ENCODE measurements around the gene PDE7B.

Gene PDE7B

GRCh38 chr6:136061701-136062100, 210.2 kb downstream of the PDE7B start:
- H3K27me3 ChIP-seq (ENCODE audit: control insufficient read depth in 1 of 2, insufficient read depth in 2 of 2, low read length in 2 of 2) = no peaks in the 10 kb centered on the region

GRCh38 chr6:136063096-136063495, 211.6 kb downstream of the PDE7B start:
- H3K27me3 ChIP-seq (ENCODE audit: control insufficient read depth in 1 of 2, insufficient read depth in 2 of 2, low read length in 2 of 2) = no peaks in the 10 kb centered on the region
- H3K9ac ChIP-seq (ENCODE audit: low read length) = no peak overlapping the region
- no peaks in the 10 kb centered on the region for H3K4me1 ChIP-seq (ENCODE audit: insufficient read depth, low read length)
- no peaks in the 10 kb centered on the region for H3K9me3 ChIP-seq (ENCODE audit: low read length)
- H3K36me3 ChIP-seq (ENCODE audit: insufficient read depth, low read length) = no peaks in the 10 kb centered on the region
- no peak overlapping the region for H3K4me3 ChIP-seq (ENCODE audit: low read depth in 1 of 2, low read length in 2 of 2)
- H3K27ac ChIP-seq (ENCODE audit: low read depth, low read length) = no peak overlapping the region

More at GRCh38 chr6:136061701-136062100, 210.2 kb downstream of the PDE7B start:
- no peaks in the 10 kb centered on the region for H3K4me1 ChIP-seq (ENCODE audit: insufficient read depth, low read length)
- H3K9me3 ChIP-seq (ENCODE audit: low read length) = no peaks in the 10 kb centered on the region
- no peak overlapping the region for H3K9ac ChIP-seq (ENCODE audit: low read length)
- no peaks in the 10 kb centered on the region for H3K36me3 ChIP-seq (ENCODE audit: insufficient read depth, low read length)
- no peak overlapping the region for H3K4me3 ChIP-seq (ENCODE audit: low read depth in 1 of 2, low read length in 2 of 2)
- H3K27ac ChIP-seq (ENCODE audit: low read depth, low read length) = no peak overlapping the region

- no peaks in the 10 kb centered on the region for H3K9me3 ChIP-seq (ENCODE audit: low read length)
- no peak overlapping the region for H3K27ac ChIP-seq (ENCODE audit: low read depth, low read length)
- H3K4me1 ChIP-seq (ENCODE audit: insufficient read depth, low read length) = no peaks in the 10 kb centered on the region
- no peaks in the 10 kb centered on the region for H3K27me3 ChIP-seq (ENCODE audit: control insufficient read depth in 1 of 2, insufficient read depth in 2 of 2, low read length in 2 of 2)
- H3K36me3 ChIP-seq (ENCODE audit: insufficient read depth, low read length) = no peaks in the 10 kb centered on the region
- no peak overlapping the region for H3K4me3 ChIP-seq (ENCODE audit: low read depth in 1 of 2, low read length in 2 of 2)
- no peak overlapping the region for H3K9ac ChIP-seq (ENCODE audit: low read length)
Measured at GRCh38 chr6:136066005-136066404, 214.5 kb downstream of the PDE7B start.

- Histone ChIP-seq H3K27ac (ENCODE audit: low read depth, low read length) (no peak overlapping the region), H3K27me3 (ENCODE audit: control insufficient read depth in 1 of 2, insufficient read depth in 2 of 2, low read length in 2 of 2) (no peaks in the 10 kb centered on the region), H3K4me3 (ENCODE audit: low read depth in 1 of 2, low read length in 2 of 2) (no peak overlapping the region), H3K9ac (ENCODE audit: low read length) (no peak overlapping the region), H3K9me3 (ENCODE audit: low read length) (no peaks in the 10 kb centered on the region), H3K36me3 (ENCODE audit: insufficient read depth, low read length) (no peaks in the 10 kb centered on the region), H3K4me1 (ENCODE audit: insufficient read depth, low read length) (no peaks in the 10 kb centered on the region)
Measured at GRCh38 chr6:136067731-136068341, 216.3 kb downstream of the PDE7B start.

GRCh38 chr6:136069119-136069518, 217.6 kb downstream of the PDE7B start:
- H3K4me3 ChIP-seq (ENCODE audit: low read depth in 1 of 2, low read length in 2 of 2) = no peak overlapping the region
- no peak overlapping the region for H3K9ac ChIP-seq (ENCODE audit: low read length)
- no peaks in the 10 kb centered on the region for H3K9me3 ChIP-seq (ENCODE audit: low read length)
- no peaks in the 10 kb centered on the region for H3K4me1 ChIP-seq (ENCODE audit: insufficient read depth, low read length)
- no peaks in the 10 kb centered on the region for H3K27me3 ChIP-seq (ENCODE audit: control insufficient read depth in 1 of 2, insufficient read depth in 2 of 2, low read length in 2 of 2)
- no peaks in the 10 kb centered on the region for H3K36me3 ChIP-seq (ENCODE audit: insufficient read depth, low read length)
- no peak overlapping the region for H3K27ac ChIP-seq (ENCODE audit: low read depth, low read length)

- no peaks in the 10 kb centered on the region for H3K27me3 ChIP-seq (ENCODE audit: control insufficient read depth in 1 of 2, insufficient read depth in 2 of 2, low read length in 2 of 2)
- H3K4me1 ChIP-seq (ENCODE audit: insufficient read depth, low read length) = no peaks in the 10 kb centered on the region
- H3K9me3 ChIP-seq (ENCODE audit: low read length) = no peaks in the 10 kb centered on the region
- no peak overlapping the region for H3K4me3 ChIP-seq (ENCODE audit: low read depth in 1 of 2, low read length in 2 of 2)
- H3K36me3 ChIP-seq (ENCODE audit: insufficient read depth, low read length) = no peaks in the 10 kb centered on the region
- no peak overlapping the region for H3K27ac ChIP-seq (ENCODE audit: low read depth, low read length)
- H3K9ac ChIP-seq (ENCODE audit: low read length) = no peak overlapping the region
Measured at GRCh38 chr6:136070815-136071214, 219.3 kb downstream of the PDE7B start.

- no peaks in the 10 kb centered on the region for H3K36me3 ChIP-seq (ENCODE audit: insufficient read depth, low read length)
- no peaks in the 10 kb centered on the region for H3K9me3 ChIP-seq (ENCODE audit: low read length)
- H3K4me1 ChIP-seq (ENCODE audit: insufficient read depth, low read length) = no peaks in the 10 kb centered on the region
- no peak overlapping the region for H3K4me3 ChIP-seq (ENCODE audit: low read depth in 1 of 2, low read length in 2 of 2)
- H3K27me3 ChIP-seq (ENCODE audit: control insufficient read depth in 1 of 2, insufficient read depth in 2 of 2, low read length in 2 of 2) = no peaks in the 10 kb centered on the region
- H3K9ac ChIP-seq (ENCODE audit: low read length) = no peak overlapping the region
- no peak overlapping the region for H3K27ac ChIP-seq (ENCODE audit: low read depth, low read length)
Measured at GRCh38 chr6:136072691-136073090, 221.2 kb downstream of the PDE7B start.

- Histone ChIP-seq H3K4me3 (ENCODE audit: low read depth in 1 of 2, low read length in 2 of 2) (no peak overlapping the region), H3K9me3 (ENCODE audit: low read length) (no peaks in the 10 kb centered on the region), H3K27ac (ENCODE audit: low read depth, low read length) (no peak overlapping the region), H3K9ac (ENCODE audit: low read length) (no peak overlapping the region), H3K4me1 (ENCODE audit: insufficient read depth, low read length) (no peaks in the 10 kb centered on the region), H3K27me3 (ENCODE audit: control insufficient read depth in 1 of 2, insufficient read depth in 2 of 2, low read length in 2 of 2) (no peaks in the 10 kb centered on the region), H3K36me3 (ENCODE audit: insufficient read depth, low read length) (no peaks in the 10 kb centered on the region)
Measured at GRCh38 chr6:136073216-136073615, 221.7 kb downstream of the PDE7B start.

- no peaks in the 10 kb centered on the region for H3K36me3 ChIP-seq (ENCODE audit: insufficient read depth, low read length)
- H3K4me1 ChIP-seq (ENCODE audit: insufficient read depth, low read length) = no peaks in the 10 kb centered on the region
- H3K9ac ChIP-seq (ENCODE audit: low read length) = no peak overlapping the region
- no peak overlapping the region for H3K27ac ChIP-seq (ENCODE audit: low read depth, low read length)
- no peaks in the 10 kb centered on the region for H3K27me3 ChIP-seq (ENCODE audit: control insufficient read depth in 1 of 2, insufficient read depth in 2 of 2, low read length in 2 of 2)
- H3K9me3 ChIP-seq (ENCODE audit: low read length) = no peaks in the 10 kb centered on the region
- no peak overlapping the region for H3K4me3 ChIP-seq (ENCODE audit: low read depth in 1 of 2, low read length in 2 of 2)
Measured at GRCh38 chr6:136076496-136076895, 225.0 kb downstream of the PDE7B start.

GRCh38 chr6:136077834-136078576, 226.5 kb downstream of the PDE7B start:
- Histone ChIP-seq H3K9ac (ENCODE audit: low read length) (no peak overlapping the region), H3K27ac (ENCODE audit: low read depth, low read length) (no peak overlapping the region), H3K27me3 (ENCODE audit: control insufficient read depth in 1 of 2, insufficient read depth in 2 of 2, low read length in 2 of 2) (no peaks in the 10 kb centered on the region), H3K36me3 (ENCODE audit: insufficient read depth, low read length) (no peaks in the 10 kb centered on the region), H3K4me3 (ENCODE audit: low read depth in 1 of 2, low read length in 2 of 2) (no peak overlapping the region), H3K4me1 (ENCODE audit: insufficient read depth, low read length) (no peaks in the 10 kb centered on the region), H3K9me3 (ENCODE audit: low read length) (no peaks in the 10 kb centered on the region)

GRCh38 chr6:136079701-136080565, 228.4 kb downstream of the PDE7B start:
- no peak overlapping the region for H3K4me3 ChIP-seq (ENCODE audit: low read depth in 1 of 2, low read length in 2 of 2)
- H3K4me1 ChIP-seq (ENCODE audit: insufficient read depth, low read length) = no peaks in the 10 kb centered on the region
- no peak overlapping the region for H3K27ac ChIP-seq (ENCODE audit: low read depth, low read length)
- no peaks in the 10 kb centered on the region for H3K27me3 ChIP-seq (ENCODE audit: control insufficient read depth in 1 of 2, insufficient read depth in 2 of 2, low read length in 2 of 2)
- H3K9ac ChIP-seq (ENCODE audit: low read length) = no peak overlapping the region
- H3K9me3 ChIP-seq (ENCODE audit: low read length) = no peaks in the 10 kb centered on the region
- H3K36me3 ChIP-seq (ENCODE audit: insufficient read depth, low read length) = no peaks in the 10 kb centered on the region
